ENCODE data around the gene SPECC1L. TPM values are rescaled to one million over a fixed set of nuclear protein-coding genes. Genes with fewer than 3 reads are reported as not detected.

Gene SPECC1L
- total and polyA plus RNA-seq, 2 of the 8 experiments (the other 6 are each of a cell fraction or from before 2014, with no cell fraction given) = 15.7 to 61.6 TPM

DNA sequence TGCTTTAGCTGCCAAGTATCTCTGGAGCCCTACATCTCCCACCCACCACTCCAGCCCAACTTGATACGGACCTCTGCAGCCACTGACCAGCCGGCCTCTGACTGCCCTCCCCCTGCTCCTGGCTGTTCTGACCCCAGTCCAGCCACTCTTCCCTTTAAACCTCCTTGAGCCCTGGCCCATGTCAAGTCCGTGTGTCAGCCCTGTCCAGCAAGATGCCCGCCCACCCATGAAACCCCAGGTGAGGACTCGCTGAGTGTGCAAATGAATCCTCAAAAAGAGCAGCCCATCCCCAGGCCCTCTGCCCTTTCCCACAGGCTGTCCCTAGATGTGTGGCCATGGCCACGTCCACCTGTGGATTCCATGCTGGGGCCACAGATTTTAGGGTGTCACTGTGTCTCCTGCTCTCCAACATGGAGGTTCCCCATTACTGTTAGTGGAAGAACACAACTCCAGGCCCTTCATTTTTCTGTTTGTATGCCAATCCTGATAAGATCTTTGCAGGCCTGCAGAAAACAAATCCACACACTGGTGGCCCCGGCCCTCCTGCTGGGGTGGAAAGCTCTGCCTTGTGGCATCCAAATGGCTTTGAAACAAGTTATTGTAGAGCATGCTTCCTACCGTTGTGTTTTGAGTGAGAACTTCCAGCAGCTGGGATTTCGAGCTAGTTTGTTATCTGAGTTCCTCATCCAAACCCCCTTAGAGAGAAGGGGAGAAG, 134.1 kb downstream of the SPECC1L start:
- H2AK5ac ChIP-seq (ENCODE audit: low read depth, low read length) = no peak overlapping the region
- no peak overlapping the region for H3K4me3 ChIP-seq (ENCODE audit: extremely low read depth in 1 of 4, insufficient read depth in 2 of 4, low read depth in 3 of 4, low read length in 4 of 4)
- H3K9me3 ChIP-seq (ENCODE audit: insufficient read depth in 2 of 2, low read depth in 1 of 2, low read length in 1 of 2) = no peaks in the 10 kb centered on the region
- POLR2A ChIA-PET (ENCODE audit: partially characterized antibody) = interaction anchor here (1.1 kb wide), 1 partner anchor 66 kb away, joined by 3 read pairs; no protein-coding TSS in a partner anchor
- H3K27ac ChIP-seq (ENCODE audit: low read depth, low read length) = no peak overlapping the region; the same call in 1 of the 2 replicates
- no peak overlapping the region for H2BK12ac ChIP-seq (ENCODE audit: low read depth, low read length)
- FAIRE-seq (no peak), DNase-seq (ENCODE audit: low read depth in 1 of 2, low spot score in 2 of 2) (no peak)
- no peak overlapping the region for H3K4me2 ChIP-seq (ENCODE audit: insufficient read depth in 1 of 2, low read depth in 2 of 2, low read length in 2 of 2)
- CTCF ChIA-PET (ENCODE audit: partially characterized antibody) = interaction anchor here (0.6 to 1.8 kb wide), 6 partner anchors 11 to 1199 kb away, joined by 3 to 5 read pairs (median 4); no protein-coding TSS in a partner anchor
- no peaks in the 10 kb centered on the region for H3K79me2 ChIP-seq (ENCODE audit: control insufficient read depth in 1 of 2, insufficient read depth in 2 of 2, low read length in 2 of 2)
- H3K23me2 ChIP-seq (ENCODE audit: low read depth, low read length) = no peaks in the 10 kb centered on the region
- no peak overlapping the region for H2BK20ac ChIP-seq (ENCODE audit: low read length)
- H3K18ac ChIP-seq (ENCODE audit: extremely low read depth, low read length) = no peak overlapping the region
- H2BK15ac ChIP-seq (ENCODE audit: low read length) = no peak overlapping the region
- H4K91ac ChIP-seq (replicated peaks; ENCODE audit: insufficient read length, low read length) = no peak overlapping the region
- H3K4me1 ChIP-seq (replicated peaks in 1 of 4; ENCODE audit: control insufficient read depth in 3 of 4, insufficient read depth in 4 of 4, low read length in 3 of 4) = peaks cover 0 to 12% (median 0%) of the 10 kb centered on the region in 4 experiments; a peak in 2 of 7 replicates
- no peak overlapping the region for H3K56ac ChIP-seq (replicated peaks; ENCODE audit: insufficient read length, low read depth, low read length)
- no peaks in the 10 kb centered on the region for H3K27me3 ChIP-seq (replicated peaks in 1 of 4; ENCODE audit: control insufficient read depth in 3 of 4, extremely low read depth in 1 of 4, insufficient read depth in 3 of 4, low read length in 3 of 4)
- H4K8ac ChIP-seq (ENCODE audit: extremely low read depth, insufficient read depth, low read length) = peak overlapping the region; percentile 18
- no peak overlapping the region for H3K9ac ChIP-seq (replicated peaks in 1 of 4; ENCODE audit: extremely low read depth in 1 of 4, low read depth in 3 of 4, low read length in 3 of 4)
- H3K23ac ChIP-seq (ENCODE audit: insufficient read length) = no peak overlapping the region
- TF ChIP-seq RNF2 (IDR thresholded peaks at IDR 0.05; ENCODE audit: borderline replicate concordance, low read depth, low read length, missing control alignments, poor library complexity, severe bottlenecking) = no peak
- no peak overlapping the region for H3K14ac ChIP-seq (ENCODE audit: insufficient read length)
- 95% methylated on average over 9 of the region's 9 CpGs; no CpG with 5 or more reads in 1 of the 2 experiments for WGBS, 2 experiments (ENCODE audit: extremely low coverage in 1 of 2, insufficient coverage in 1 of 2, insufficient read length in 1 of 2, insufficient replicate concordance in 2 of 2, low coverage in 1 of 2, low lambda C conversion rate in 2 of 2, missing lambda C conversion rate in 1 of 2)
- peaks cover 0 to 4% of the 10 kb centered on the region in 2 experiments for H4K20me1 ChIP-seq (replicated peaks in 1 of 2; ENCODE audit: control insufficient read depth in 1 of 2, insufficient read depth in 2 of 2, low read length in 2 of 2)
- H3K4ac ChIP-seq (replicated peaks; ENCODE audit: insufficient read length, low read depth, low read length) = no peak overlapping the region
- H4K5ac ChIP-seq (ENCODE audit: insufficient read length, low read depth, low read length) = no peak overlapping the region
- H3K36me3 ChIP-seq (ENCODE audit: control insufficient read depth in 2 of 4, insufficient read depth in 4 of 4, low read length in 3 of 4) = peaks cover 0 to 3% (median 0%) of the 10 kb centered on the region in 4 experiments; a peak in 2 of 8 replicates
- H2BK120ac ChIP-seq (replicated peaks; ENCODE audit: low read depth, low read length) = no peak overlapping the region
- no peaks in the 10 kb centered on the region for H3K79me1 ChIP-seq (ENCODE audit: low read depth, low read length)
- no peak overlapping the region for H2AFZ ChIP-seq (ENCODE audit: low read length)
- no peak overlapping the region for H2BK5ac ChIP-seq (ENCODE audit: low read depth, low read length)
